ENCODE data around the gene TSPAN2. TPM values are rescaled to one million over a fixed set of nuclear protein-coding genes. Genes with fewer than 3 reads are reported as not detected.

TSPAN2 gene
- total RNA-seq, 4 donors from 2014 or later: 40.5 to 87.6 (median 56.8) TPM

- H3K27me3 ChIP-seq: no peaks in the 10 kb centered on the region
- no peak for DNase-seq
- no peaks in the 10 kb centered on the region for H3K36me3 ChIP-seq
- H3K9me3 ChIP-seq: peaks cover 0 to 12% of the 10 kb centered on the region in 2 donors
- no peak for TF ChIP-seq POLR2A (IDR thresholded peaks at IDR 0.05)
- no peak for TF ChIP-seq CTCF (IDR thresholded peaks at IDR 0.05)
- H3K4me1 ChIP-seq: no peaks in the 10 kb centered on the region
- intact Hi-C loops (cut with DNase I; ENCODE audit: low total_unique reads): no loop called here
- H3K27ac ChIP-seq: no peak overlapping the region
- H3K4me3 ChIP-seq: no peak overlapping the region
Measured at GRCh38 chr1:115121793-115122192, 32.5 kb upstream of the TSPAN2 start.

- H3K27me3 ChIP-seq: no peaks in the 10 kb centered on the region
- intact Hi-C loops (cut with DNase I; ENCODE audit: low total_unique reads): no loop called here
- no peak overlapping the region for H3K4me3 ChIP-seq
- TF ChIP-seq CTCF (IDR thresholded peaks at IDR 0.05): no peak
- TF ChIP-seq POLR2A (IDR thresholded peaks at IDR 0.05): no peak
- no peak overlapping the region for H3K27ac ChIP-seq
- DNase-seq: no peak
- no peaks in the 10 kb centered on the region for H3K36me3 ChIP-seq
- no peaks in the 10 kb centered on the region for H3K4me1 ChIP-seq
- H3K9me3 ChIP-seq: peaks cover 0 to 12% of the 10 kb centered on the region in 2 donors
Measured at GRCh38 chr1:115120296-115120695, 31.0 kb upstream of the TSPAN2 start.

GRCh38 chr1:115118611-115119010 is 29.3 kb upstream of the TSPAN2 start:
- intact Hi-C loops (cut with DNase I; ENCODE audit: low total_unique reads): no loop called here

GRCh38 chr1:115118086-115118485 is 28.8 kb upstream of the TSPAN2 start:
- intact Hi-C loops (cut with DNase I; ENCODE audit: low total_unique reads): no loop called here
- no peak for DNase-seq
- TF ChIP-seq POLR2A (IDR thresholded peaks at IDR 0.05) (no peak), CTCF (IDR thresholded peaks at IDR 0.05) (no peak)

More at GRCh38 chr1:115118611-115119010, 29.3 kb upstream of the TSPAN2 start:
- Histone ChIP-seq H3K4me3 (no peak overlapping the region), H3K36me3 (no peaks in the 10 kb centered on the region), H3K27me3 (no peaks in the 10 kb centered on the region), H3K4me1 (no peaks in the 10 kb centered on the region), H3K9me3 (peaks cover 0 to 6% of the 10 kb centered on the region in 2 donors), H3K27ac (no peak overlapping the region)
- TF ChIP-seq CTCF (IDR thresholded peaks at IDR 0.05): no peak
- no peak for TF ChIP-seq POLR2A (IDR thresholded peaks at IDR 0.05)
- DNase-seq: no peak

GRCh38 chr1:115117298-115117697 is 28.0 kb upstream of the TSPAN2 start:
- H3K4me1 ChIP-seq: no peaks in the 10 kb centered on the region
- no peaks in the 10 kb centered on the region for H3K36me3 ChIP-seq
- no peak overlapping the region for H3K27ac ChIP-seq
- no peak for DNase-seq
- intact Hi-C loops (cut with DNase I; ENCODE audit: low total_unique reads): no loop called here
- H3K4me3 ChIP-seq: no peak overlapping the region
- TF ChIP-seq POLR2A (IDR thresholded peaks at IDR 0.05) (no peak), CTCF (IDR thresholded peaks at IDR 0.05) (no peak)
- peaks cover 0 to 5% of the 10 kb centered on the region in 2 donors for H3K9me3 ChIP-seq
- no peaks in the 10 kb centered on the region for H3K27me3 ChIP-seq

More at GRCh38 chr1:115118086-115118485, 28.8 kb upstream of the TSPAN2 start:
- no peaks in the 10 kb centered on the region for H3K27me3 ChIP-seq
- no peaks in the 10 kb centered on the region for H3K36me3 ChIP-seq
- no peaks in the 10 kb centered on the region for H3K4me1 ChIP-seq
- H3K9me3 ChIP-seq: peaks cover 0 to 5% of the 10 kb centered on the region in 2 donors
- no peak overlapping the region for H3K27ac ChIP-seq
- no peak overlapping the region for H3K4me3 ChIP-seq
